Measurements from ENCODE around the gene NXF1. TPM values are rescaled to one million over a fixed set of nuclear protein-coding genes. Genes with fewer than 3 reads are reported as not detected.
"Not testable (repeated sequence)": the region's sequence is repeated elsewhere in the genome, so short reads cannot be mapped to it uniquely, and the experiment has no call there.

The NXF1 gene
- total RNA-seq, 1 experiment from 2014 or later, result 33.1 TPM

- TF ChIP-seq EZH2 (IDR thresholded peaks at IDR 0.05; ENCODE audit: low read length, unreplicated experiment) (no peak), CTCF (conservative IDR thresholded peaks at IDR 0.05; ENCODE audit: low read depth, low read length) (no peak)
- Histone ChIP-seq H3K4me2 (ENCODE audit: low read length) (peak overlapping the region; percentile 88), H3K4me1 (ENCODE audit: insufficient read depth, low read length) (peaks cover 6% of the 10 kb centered on the region), H2AFZ (ENCODE audit: low read length) (peak overlapping the region; percentile 96), H3K9ac (ENCODE audit: low read length) (peak overlapping the region; percentile 77), H3K9me3 (ENCODE audit: low read length) (no peaks in the 10 kb centered on the region), H3K27me3 (ENCODE audit: low read length) (no peaks in the 10 kb centered on the region), H4K20me1 (ENCODE audit: low read length) (no peaks in the 10 kb centered on the region), H3K27ac (ENCODE audit: low read length) (peak overlapping the region; percentile 90), H3K9me2 (replicated peaks; ENCODE audit: low read length) (no peaks in the 10 kb centered on the region), H3K79me2 (ENCODE audit: low read length) (peaks cover 22% of the 10 kb centered on the region), H3K36me3 (ENCODE audit: low read depth, low read length) (no peaks in the 10 kb centered on the region; the same call in 1 of the 2 replicates), H3F3A (ENCODE audit: low read length, unreplicated experiment) (peaks cover 6% of the 10 kb centered on the region), H3K4me3 (ENCODE audit: low read length) (peak overlapping the region; percentile 64)
- ATAC-seq (no peak), DNase-seq (no peak)
- BruUV-seq (replicated peaks), result TSS peak; percentile 65
- ChIA-PET POLR2A (ENCODE audit: unreplicated experiment) (interaction anchor here (0.6 to 1.7 kb wide), 3 partner anchors 14 to 251 kb away, joined by 3 to 23 read pairs (median 3); partner anchors contain the start of gene TUT1), CTCF (no interaction called here)
- intact Hi-C loops (cut with micrococcal nuclease), result no loop called here
Measured at GRCh38 chr11:62842171-62842741, 37.0 kb upstream of the NXF1 start.

GRCh38 chr11:62841361-62842170 lies 36.3 kb upstream of the NXF1 start:
- Histone ChIP-seq H3K36me3 (ENCODE audit: low read depth, low read length) (peaks cover under 1% of the 10 kb centered on the region; the same call in 1 of the 2 replicates), H3K9me3 (ENCODE audit: low read length) (no peaks in the 10 kb centered on the region), H3K27ac (ENCODE audit: low read length) (peak overlapping the region; percentile 90), H4K20me1 (ENCODE audit: low read length) (no peaks in the 10 kb centered on the region), H3K9me2 (replicated peaks; ENCODE audit: low read length) (no peaks in the 10 kb centered on the region), H3K4me3 (ENCODE audit: low read length) (peak overlapping the region; percentile 64), H3K27me3 (ENCODE audit: low read length) (no peaks in the 10 kb centered on the region), H2AFZ (ENCODE audit: low read length) (peak overlapping the region; percentile 96), H3K4me2 (ENCODE audit: low read length) (peak overlapping the region; percentile 88), H3K79me2 (ENCODE audit: low read length) (peaks cover 29% of the 10 kb centered on the region), H3F3A (ENCODE audit: low read length, unreplicated experiment) (peaks cover 6% of the 10 kb centered on the region), H3K4me1 (ENCODE audit: insufficient read depth, low read length) (peaks cover 6% of the 10 kb centered on the region), H3K9ac (ENCODE audit: low read length) (peak overlapping the region; percentile 77)
- CTCF ChIA-PET, result interaction anchor here (1.4 kb wide), 1 partner anchor 55 kb away, joined by 7 read pairs; the partner anchor contains the start of gene TMEM179B
- POLR2A ChIA-PET (ENCODE audit: unreplicated experiment), result interaction anchor here (0.5 to 2.2 kb wide), 32 partner anchors 8 to 1928 kb away, joined by 3 to 23 read pairs (median 4); partner anchors contain the start of genes C11orf98, CSKMT, GANAB and HNRNPUL2
- DNase-seq, result peak; percentile 100
- TF ChIP-seq EZH2 (IDR thresholded peaks at IDR 0.05; ENCODE audit: low read length, unreplicated experiment) (no peak), CTCF (conservative IDR thresholded peaks at IDR 0.05; ENCODE audit: low read depth, low read length) (no peak), EZH2phosphoT487 (IDR thresholded peaks at IDR 0.05; ENCODE audit: borderline replicate concordance, low read length) (no peak)
- TSS peak; percentile 99 for BruUV-seq (replicated peaks)
- intact Hi-C loops (cut with micrococcal nuclease), result loop anchor here (1.0 to 2.0 kb wide), 5 partner anchors 9 to 115 kb away; partner anchors contain the start of genes HNRNPUL2, STX5, TEX54 and TMEM179B
- peak; percentile 75 for ATAC-seq

- not testable (repeated sequence) for H3K36me3 ChIP-seq (ENCODE audit: low read depth, low read length); H3F3A ChIP-seq (ENCODE audit: low read length, unreplicated experiment); H3K9me3 ChIP-seq (ENCODE audit: low read length); BruUV-seq (replicated peaks); H3K4me1 ChIP-seq (ENCODE audit: insufficient read depth, low read length); H4K20me1 ChIP-seq (ENCODE audit: low read length); H2AFZ ChIP-seq (ENCODE audit: low read length); H3K9me2 ChIP-seq (replicated peaks; ENCODE audit: low read length); H3K27me3 ChIP-seq (ENCODE audit: low read length)
- H3K9ac ChIP-seq (ENCODE audit: low read length), result peak overlapping the region; percentile 95
- H3K4me2 ChIP-seq (ENCODE audit: low read length), result peak overlapping the region; percentile 92
- DNase-seq (peak; percentile 74), ATAC-seq (peak; percentile 5)
- peak overlapping the region; percentile 72 for H3K27ac ChIP-seq (ENCODE audit: low read length)
- ChIA-PET CTCF (interaction anchor here (1.4 kb wide), 1 partner anchor 54 kb away, joined by 7 read pairs; the partner anchor contains the start of gene TMEM179B), POLR2A (ENCODE audit: unreplicated experiment) (interaction anchor here (0.5 to 2.2 kb wide), 32 partner anchors 9 to 1928 kb away, joined by 3 to 25 read pairs (median 4); partner anchors contain the start of genes C11orf98, CSKMT, GANAB and HNRNPUL2)
- peaks cover 36% of the 10 kb centered on the region for H3K79me2 ChIP-seq (ENCODE audit: low read length)
- intact Hi-C loops (cut with micrococcal nuclease), result loop anchor here (1.0 to 2.0 kb wide), 5 partner anchors 9 to 114 kb away; partner anchors contain the start of genes HNRNPUL2, STX5, TEX54 and TMEM179B
- H3K4me3 ChIP-seq (ENCODE audit: low read length), result peak overlapping the region; percentile 89
Measured at GRCh38 chr11:62840721-62841360, 35.6 kb upstream of the NXF1 start.
